Activated T-helper 9 cell treated with anti-CD3 and anti-CD28 coated beads, Interleukin-2, amount 50 U/mL, for 16 hours (primary cell): ENCODE measurements around the gene CDK17.

Source experiments
- DNase-seq: peaks from one replicate; pipeline ENCODE4 v3.0.0-alpha.2; 2020; ENCODE audit warnings: low read depth

CDK17 gene

DNA sequence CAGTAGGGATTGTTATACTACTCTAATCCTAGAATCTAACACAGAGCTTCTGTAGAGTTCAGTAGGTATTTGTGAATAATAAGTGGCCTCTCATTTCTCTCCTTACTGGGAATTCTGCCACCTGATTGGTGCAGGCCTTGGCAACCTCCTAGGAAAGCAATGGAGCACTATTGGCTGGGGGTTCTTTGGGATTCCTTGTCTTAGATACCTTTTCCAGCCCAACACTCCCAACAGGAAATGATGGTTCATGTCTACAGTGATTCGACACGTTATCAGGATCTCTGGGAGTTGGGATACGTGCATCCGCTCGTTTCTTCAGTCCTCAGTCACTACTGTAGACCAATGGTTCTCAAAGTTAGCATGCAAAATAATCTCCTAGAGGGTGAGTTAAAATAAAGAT, 138.7 kb downstream of the CDK17 start:
- DNase-seq = no peak

DNA sequence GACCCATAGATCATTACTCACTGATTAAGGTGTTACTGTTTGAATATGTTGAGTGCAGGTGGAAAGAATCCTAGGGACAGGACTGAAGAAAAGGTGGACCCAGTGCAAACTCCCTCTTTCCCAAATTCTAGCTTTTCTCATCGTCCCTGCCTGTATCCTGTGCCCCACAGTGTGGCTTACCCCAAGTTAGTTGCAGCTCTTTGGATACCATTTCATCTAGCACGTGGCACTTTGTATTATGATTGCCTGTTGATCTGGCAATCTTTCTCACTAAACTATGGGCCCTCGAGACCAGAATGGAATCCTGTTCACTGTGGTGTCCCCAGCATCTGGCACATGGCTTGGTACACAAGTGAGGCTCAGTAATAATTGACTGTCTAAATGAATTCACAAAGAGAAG, 139.6 kb downstream of the CDK17 start:
- DNase-seq = no peak

DNA sequence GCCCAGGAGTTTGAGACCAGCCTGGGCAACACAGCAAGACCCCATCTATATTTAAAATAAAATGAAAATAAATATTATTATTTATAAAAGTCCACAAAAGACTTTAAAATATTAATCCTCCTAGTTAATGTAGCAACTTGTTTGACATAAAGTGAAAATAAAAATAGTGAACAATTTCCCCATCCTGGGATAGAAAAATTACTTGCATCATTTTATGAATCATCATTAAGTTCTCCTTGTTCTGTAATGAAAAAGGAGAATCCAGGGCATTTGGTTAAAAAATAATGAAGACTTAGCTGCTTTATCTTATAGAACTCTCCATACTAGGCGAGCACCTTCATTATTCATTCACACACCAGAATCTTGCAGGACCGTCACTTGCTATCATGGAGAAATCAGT, 140.0 kb downstream of the CDK17 start:
- no peak for DNase-seq

DNA sequence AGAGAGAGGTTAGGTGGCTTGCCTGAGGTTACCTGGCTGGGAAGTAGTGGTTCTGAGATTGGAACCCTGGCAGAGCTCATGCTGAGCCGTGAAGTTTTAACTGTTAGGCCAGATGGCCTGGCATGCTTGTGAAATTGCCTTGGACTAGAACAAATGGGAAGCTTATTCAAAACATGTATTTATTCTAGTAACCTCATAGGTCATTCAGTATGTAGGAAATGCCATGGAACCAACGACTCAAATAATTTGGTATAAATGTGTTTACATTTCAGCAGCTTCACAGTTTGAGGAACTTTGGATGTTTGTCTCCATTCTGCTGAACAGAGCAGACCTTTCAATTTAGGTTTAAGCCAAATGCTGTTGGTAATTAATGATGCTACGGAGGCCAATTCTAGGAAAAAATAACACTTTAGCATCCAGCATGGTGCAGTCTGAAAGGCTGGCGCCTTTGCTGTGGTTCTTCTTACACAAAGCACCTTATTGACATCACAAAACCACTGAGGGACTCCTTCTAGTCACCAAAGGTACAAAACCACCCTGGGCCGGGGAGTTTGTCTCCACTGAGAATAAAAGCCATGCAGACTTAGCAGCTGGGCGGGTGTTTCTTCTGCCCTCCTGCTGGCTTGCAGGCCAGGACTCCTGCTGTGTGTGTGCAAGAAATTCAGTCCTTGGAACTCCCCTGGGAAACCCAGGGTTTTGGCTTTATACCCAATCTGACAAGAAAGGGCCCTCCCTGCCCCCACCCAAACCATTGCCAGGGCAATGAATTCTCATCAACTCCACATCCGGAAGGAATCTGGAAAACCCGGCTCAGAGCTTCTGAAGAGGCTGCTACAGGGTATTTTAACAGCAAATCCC, 141.9 kb downstream of the CDK17 start:
- DNase-seq = no peak

DNA sequence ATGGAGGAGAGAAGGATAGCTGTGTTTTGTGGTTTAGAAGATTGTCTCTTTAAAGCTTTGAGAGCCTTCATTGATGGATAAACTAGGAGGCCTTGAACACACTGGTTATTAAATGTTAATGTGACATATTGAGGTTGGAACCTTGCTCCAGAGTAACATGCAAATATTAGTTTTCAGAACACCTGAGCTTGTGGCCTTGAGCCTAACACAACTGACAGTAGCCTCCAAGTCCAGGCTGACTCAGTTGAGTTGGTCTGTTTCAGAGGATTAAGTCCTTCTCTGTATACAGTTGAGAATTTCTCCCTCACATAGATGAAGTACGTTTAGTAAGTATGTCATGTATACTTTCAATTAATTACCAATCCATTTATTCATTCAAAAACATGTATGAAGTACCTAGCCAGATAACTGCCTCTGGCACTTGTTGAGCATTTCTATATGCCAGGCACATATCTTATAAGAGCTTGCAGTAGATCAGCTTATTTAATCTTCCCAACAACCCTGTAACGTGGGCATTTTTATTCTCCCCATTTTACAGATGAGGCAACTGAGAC, 142.6 kb downstream of the CDK17 start:
- DNase-seq = no peak

DNA sequence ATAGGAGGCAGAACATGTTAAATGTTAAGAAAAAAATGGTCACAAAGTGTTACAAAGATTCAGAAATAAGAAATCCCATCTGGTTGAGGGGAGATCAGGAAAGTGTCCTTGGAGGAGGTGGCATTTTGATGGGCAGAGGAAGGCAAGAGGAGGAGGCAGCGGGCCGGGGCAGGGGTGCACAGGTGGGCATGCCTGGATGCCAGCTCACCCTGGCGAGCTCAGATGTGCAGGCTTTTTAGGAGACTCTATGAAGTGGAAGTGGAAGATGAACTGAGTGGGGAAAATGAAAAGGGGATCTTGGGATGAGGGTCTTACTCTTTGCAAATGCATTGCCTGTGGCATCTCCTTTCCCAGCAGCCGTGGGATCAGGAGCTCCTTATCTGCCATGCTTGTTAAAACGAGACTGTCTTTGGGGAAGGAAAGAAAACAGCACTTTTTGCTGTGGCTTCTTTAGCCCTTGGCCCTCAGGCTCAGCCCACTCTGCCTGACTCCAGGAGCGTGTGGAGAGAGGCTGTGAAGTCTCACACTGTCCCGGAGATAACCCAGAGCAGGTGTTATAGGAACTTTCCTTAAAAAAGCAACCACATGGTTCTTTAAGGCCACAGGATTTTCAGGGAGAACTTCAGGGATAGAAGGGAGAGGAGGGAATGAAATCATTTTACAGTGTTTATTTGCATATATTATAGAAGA, 143.4 kb downstream of the CDK17 start:
- DNase-seq = no peak

DNA sequence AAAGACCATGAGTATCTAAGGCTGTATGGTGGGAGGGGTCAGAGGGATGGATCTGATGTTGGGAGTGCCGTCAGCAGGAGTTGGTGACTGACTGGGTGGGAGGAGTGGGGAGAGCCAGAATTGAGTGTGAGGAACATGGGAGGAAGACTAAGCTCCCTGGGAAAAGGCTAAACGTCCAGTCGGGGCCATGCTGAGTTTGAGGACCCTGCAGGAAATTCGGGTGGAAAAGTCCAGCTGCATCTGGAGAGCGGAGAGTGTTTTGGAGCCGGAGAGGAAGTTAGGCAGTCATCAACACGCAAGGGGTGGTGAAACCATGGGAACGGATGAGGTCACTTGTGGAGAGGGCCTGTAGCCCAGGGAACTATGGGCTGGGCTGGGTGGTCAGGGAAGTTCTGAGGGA, 145.2 kb downstream of the CDK17 start:
- no peak for DNase-seq

DNA sequence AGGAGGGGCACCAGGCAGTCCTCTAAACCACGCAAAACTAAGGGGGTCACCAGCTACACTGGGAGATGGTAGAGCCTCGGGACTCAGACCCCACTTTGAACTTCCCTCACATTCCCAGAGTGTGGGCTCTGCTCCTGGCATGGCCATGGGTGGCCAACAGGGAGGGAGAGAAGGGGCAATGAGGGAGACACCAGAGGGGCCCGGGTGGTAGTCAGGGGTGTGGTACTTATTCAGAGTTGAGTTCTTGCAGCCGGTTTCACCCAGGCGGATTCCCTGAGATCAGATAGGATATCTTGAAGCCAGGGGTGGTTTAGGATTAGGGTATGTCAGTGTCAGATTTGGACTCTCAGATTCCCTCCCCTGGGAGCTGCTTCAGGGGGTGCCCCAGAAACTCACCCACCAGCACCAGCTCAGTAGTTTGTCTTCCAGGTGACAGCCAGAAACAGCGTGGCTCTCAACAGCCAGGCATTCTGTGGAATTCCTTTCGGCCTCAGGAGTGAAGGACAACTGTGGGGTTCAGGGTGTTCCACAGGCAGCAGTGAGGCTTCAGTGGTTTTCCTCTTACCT, 150.0 kb downstream of the CDK17 start:
- DNase-seq = no peak

DNA sequence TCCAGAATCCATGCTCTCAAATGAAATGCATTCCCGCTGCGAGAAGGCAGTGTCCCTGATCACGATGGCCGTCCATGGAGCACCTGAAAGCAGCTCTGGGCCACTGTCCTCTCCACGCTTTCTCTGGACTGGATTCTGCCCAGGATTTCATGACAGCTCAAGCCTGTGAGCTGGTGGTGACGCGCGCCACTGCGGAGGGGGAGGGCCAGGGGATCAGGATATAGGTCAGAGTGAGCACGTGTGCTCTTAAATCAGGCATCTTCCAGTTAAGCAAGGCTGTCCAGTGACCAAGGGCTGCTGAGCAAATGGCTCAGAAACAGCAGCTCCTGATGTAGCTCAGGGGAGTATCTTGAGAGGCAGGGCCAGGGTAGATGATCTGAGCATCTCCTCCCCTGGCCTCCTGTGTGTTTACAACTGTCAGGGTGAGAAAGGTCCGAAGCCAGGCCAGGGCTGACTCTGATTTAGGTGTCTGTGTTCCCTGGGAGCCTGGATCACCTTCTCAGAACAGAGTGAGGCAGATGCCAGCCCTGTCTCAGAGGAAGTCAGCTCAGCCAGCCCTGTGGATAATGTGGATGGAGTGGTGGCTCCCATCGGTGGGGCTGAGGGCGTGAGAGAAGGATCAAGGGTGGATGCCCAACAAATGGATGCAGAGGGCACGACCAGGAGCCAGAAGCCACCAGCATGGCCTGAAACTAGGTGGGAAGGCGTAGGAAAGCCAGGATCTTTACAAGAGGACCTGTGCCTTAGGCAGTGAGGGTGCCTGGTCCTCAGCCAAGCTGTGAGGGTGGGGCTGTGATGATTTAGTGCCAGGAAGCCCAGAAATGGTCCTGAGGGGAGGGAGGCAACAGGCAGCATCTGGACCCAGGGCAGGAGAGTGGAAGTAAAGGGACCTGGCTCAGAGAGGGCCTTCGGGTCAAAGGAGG, 150.8 kb downstream of the CDK17 start:
- no peak for DNase-seq

DNA sequence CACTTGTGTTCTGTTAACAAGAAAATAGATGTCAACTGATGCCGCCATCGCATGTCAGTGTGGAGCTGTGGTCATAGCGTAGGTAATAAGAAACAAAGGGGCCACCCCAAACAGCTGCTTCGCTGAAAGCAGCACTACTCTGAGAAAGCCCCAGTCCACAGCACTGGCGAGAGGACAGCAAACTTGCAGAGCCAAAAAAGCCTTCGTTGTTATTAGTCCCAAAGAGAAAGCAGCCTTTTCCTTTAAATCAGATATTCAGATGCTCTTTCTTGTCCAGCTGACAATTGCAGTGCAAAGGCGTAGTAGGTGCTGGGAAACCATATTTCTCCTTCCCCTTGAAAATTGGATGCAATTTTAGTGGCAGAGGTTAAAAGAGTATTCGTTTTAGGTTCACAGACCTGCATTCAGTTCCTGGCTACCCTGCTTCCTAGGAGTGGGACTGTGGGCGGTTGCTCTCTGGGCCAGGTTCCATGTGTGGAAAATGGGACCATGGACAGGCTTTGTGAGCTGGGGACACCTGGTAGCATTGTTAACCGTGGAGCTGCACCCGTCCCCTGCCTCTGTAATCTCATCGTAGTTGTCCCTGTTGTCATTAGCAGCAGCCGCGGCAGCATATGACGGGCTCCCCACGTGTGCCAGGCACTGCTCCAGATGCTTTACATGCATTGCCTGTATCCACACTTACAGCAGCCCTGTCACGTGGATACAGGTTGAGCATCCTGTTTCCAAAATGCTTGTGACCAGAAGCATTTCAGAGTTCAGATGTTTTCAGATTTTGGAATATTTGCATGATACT, 151.9 kb downstream of the CDK17 start:
- no peak for DNase-seq

DNA sequence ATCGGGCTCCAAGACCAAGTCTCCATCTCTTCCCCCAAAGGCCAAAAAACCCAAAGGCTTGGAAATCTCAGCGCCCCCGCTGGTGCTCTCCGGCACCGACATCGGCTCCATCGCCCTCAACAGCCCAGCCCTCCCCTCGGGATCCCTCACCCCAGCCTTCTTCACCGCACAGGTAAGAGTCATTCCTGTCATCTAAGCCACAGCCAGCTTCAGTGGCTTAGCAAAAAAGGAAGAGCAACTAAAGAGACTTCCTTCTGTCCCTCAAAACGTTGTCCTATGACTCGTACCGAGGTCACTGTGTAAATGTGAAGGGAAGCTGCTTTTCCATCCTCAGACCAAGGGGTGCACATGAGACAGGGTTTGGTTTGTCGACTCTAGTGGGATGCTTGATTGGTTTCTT, 152.7 kb downstream of the CDK17 start:
- DNase-seq = no peak

DNA sequence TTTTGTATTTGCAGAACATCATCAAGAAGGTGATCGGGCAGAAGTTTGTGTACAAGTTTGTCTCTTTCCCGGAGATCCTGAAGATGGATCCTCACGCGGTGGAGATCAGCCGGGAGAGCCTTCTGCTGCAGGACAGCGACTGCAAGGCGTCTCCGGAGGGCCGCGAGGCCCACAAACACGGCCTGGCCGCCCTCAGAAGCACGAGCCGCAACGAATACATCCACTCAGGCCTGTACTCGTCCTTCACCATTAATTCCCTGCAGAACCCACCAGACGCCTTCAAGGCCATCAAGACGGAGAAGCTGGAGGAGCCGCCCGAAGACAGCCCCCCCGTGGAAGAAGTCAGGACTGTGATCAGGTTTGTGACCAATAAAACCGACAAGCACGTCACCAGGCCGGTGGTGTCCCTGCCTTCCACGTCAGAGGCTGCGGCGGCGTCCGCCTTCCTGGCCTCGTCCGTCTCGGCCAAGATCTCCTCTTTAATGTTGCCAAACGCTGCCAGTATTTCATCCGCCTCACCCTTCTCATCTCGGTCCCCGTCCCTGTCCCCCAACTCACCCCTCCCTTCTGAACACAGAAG, 153.2 kb downstream of the CDK17 start:
- no peak for DNase-seq

DNA sequence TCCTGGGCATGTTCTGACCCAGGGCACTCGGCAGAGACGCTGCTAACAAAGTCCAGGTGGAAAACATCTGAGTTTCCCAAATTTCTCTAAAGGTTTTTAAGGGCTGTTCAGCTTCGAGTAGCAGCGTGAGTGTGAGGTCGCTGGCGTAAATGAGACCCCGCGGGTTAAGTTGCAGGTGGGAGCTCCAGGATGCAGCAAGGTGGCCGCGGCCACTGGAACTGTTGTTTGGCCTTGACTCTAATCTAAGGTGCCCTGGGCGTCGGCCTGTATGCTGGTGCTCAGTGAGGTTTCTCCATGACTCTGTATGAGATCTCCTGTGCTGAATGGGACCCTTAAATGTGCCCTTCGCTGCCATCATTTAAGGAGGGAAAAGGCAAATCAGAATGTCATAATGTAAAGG, 155.4 kb downstream of the CDK17 start:
- no peak for DNase-seq

DNA sequence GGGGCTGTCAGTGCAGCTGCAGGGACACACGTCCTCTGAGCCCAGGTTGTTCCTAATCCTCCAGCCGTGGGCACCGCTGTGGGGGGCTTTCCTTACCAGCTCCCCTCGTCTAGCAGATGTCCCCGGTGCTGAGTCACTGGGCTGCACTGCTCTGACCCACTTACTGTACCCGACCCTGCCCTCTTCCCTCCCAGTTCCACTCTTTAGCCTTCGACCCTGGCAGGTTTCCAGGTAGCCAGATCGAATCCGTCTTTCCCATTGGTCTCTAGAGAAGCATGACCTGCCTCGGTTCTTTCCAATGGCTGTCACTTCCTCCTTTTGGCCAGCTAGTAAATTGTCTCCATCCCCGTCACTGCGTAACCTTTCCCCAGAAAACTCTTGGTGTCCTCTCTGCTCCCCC, 157.6 kb downstream of the CDK17 start:
- DNase-seq = no peak

DNA sequence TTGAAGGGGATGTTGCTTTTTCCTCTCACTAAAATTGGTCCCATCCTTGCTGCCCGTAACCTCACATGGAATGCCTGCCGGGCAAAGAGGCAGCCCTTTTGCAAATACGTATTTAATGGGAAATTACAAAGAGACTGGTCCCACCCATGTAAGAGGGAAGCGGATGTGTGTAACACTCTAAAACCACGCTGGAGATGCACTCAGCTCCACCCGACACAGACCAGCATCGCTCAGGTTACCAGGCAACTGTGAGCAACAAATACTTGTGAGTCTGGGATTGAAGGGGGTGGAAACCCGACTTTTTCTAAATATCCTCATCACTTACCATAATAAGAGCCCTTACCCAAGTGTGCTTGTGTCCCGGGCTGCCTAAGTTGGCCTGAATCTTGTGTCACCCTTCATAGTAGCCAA, 158.4 kb downstream of the CDK17 start:
- peak; percentile 57 for DNase-seq

DNA sequence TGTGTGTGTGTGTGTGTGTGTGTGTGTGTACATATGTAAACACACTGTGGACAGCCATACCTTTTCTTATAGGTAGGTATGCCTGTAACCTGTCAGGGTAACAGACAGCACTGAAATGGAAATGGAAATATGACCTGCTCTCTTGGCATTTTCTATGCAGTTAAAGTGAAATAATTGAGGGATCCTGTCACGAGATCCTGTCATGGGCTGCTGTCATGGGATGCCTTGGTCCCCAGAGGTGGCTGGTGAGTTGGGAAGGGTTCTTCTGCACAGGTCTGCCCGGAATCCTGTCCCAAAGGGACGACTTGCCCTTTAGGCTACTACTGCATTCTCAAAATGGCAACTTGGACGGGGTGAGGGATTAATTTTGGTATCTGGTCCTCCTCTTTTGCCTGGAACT, 158.8 kb downstream of the CDK17 start:
- DNase-seq = no peak

DNA sequence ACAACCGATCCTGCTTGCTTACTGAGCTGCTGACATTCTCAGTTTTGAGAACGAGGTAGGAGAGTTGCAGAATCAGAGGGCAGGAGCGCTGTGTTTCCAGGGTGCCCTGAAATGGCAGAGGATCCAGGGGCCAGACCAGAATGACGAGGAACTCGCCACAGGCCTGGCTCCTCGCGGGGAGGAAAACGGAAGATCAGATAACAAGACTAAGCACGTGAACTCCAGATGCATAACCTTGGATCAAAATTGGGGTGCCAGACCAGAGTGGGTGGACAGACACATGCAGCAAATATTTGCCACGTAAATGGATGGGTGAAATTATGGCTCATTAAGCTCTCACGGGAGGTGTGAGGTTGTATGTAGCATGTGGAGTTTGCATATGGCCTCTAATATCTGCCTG, 159.6 kb downstream of the CDK17 start:
- DNase-seq = no peak

DNA sequence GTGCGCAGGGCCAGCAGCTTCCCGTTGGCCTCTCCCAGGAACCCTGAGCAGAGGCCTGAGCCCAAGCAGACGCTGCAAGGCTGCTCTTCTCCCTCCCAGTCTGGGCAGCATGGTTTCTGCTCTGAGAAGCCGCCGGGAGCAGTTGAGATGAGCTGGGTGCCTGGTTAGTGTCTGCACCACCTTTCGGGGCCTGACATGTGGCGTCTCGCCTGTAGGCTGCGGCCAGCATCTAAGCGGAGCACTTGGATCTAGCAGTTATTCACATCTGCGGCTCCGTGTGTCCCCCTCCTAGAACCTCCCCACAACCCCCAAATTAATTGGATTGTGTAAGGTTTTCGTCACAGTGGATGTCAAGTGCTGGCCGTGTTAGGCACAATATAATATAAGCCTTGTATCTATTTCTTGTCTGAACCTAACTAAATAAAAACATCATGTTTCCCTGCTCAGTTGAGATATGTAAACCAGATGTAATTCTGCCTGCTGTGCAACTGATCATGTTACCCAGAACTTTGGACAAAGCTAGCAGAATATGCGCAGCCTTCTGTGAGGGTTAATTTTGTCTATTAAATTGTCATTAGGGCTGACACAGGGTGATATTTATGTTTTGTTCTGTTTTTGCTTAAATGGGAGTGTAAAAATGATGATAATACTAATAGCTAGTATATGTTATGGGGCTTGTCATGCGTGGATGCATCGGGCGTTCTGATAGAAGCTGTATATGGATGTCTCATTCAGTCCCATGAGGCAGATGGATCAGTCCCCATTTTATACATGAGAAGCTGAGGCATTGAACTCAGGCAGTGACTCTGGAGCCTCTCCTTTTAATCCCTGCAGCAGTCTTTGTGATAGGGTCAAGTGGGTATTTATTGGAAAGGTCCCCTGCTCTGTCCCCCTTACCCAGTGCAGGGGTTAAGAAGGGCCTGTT, 160.3 kb downstream of the CDK17 start:
- DNase-seq = no peak

DNA sequence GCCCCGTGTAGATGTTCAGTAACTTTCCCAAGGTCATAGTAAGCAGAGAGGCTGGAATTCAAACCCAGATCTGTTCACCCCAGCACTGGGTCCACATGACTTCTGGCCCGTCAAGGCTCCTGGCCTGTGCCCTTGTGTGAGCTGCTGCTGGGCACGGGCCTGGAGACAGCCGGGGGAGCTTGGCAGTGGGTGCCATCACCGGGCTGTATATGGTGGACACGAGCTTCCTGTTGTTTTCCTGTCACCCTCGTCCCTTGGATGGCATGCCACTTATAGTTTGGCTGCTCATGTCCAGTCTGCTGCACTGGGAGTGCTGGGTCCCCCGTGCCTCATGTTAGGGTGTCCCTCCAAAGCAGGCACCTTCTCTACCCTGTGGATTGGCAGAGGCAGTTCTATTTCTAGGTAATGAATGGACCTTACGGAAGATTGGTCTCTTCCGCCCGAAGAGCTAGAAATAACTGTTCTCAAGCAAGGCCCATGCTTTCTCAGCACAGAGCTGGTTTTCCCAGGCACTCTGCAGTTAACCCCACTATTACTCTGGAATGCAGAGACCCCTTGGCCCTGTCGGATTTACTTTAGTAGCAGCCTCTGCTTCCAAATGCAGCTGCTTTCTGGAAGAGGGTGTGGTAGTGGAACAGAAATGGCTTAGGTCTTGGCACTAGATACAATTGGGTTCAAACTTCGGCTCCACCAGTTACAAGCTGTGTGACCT, 161.7 kb downstream of the CDK17 start:
- no peak for DNase-seq
